ENCODE measurements around the gene SPATS2. TPM values are rescaled to one million over a fixed set of nuclear protein-coding genes. Genes with fewer than 3 reads are reported as not detected.
A peak's percentile ranks its signal among the peaks of the same experiment; 100 is the strongest.

SPATS2 gene
- total and polyA plus RNA-seq, 2 donors (not counting 1 experiment from before 2014, with no cell fraction given) = 22.1 to 43.6 TPM

GRCh38 chr12:49347311-49348193 is 19.7 kb upstream of the SPATS2 start:
- no peak overlapping the region for H3K27ac ChIP-seq (ENCODE audit: insufficient read depth, low read length)
- H3K4me3 ChIP-seq (replicated peaks in 1 of 4; ENCODE audit: control extremely low read depth in 1 of 4, insufficient read depth in 1 of 4, low read depth in 3 of 4, low read length in 4 of 4) = peak overlapping the region; percentile 44 to 55 (median 49)
- no peaks in the 10 kb centered on the region for H3K79me2 ChIP-seq (ENCODE audit: control insufficient read depth, insufficient read depth, low read length)
- H3K4me2 ChIP-seq (ENCODE audit: extremely low read depth, insufficient read depth, low read length) = peak overlapping the region; percentile 84
- H2AFZ ChIP-seq (ENCODE audit: low read length) = peak overlapping the region; percentile 66
- H3K27me3 ChIP-seq (ENCODE audit: control insufficient read depth, insufficient read depth, low read length) = peaks cover 25% of the 10 kb centered on the region
- H3K9ac ChIP-seq (ENCODE audit: insufficient read depth, low read length) = peak overlapping the region; percentile 36
- TF ChIP-seq EZH2 (IDR thresholded peaks at IDR 0.05; ENCODE audit: low read length, missing control alignments) (peak; percentile 19), CTCF (conservative IDR thresholded peaks at IDR 0.05 in 1 of 2, IDR thresholded peaks at IDR 0.05 in 1 of 2; ENCODE audit: low read depth in 1 of 2, low read length in 2 of 2) (peak; percentile 70 to 81)
- H3K4me1 ChIP-seq (ENCODE audit: control insufficient read depth, extremely low read depth, insufficient read depth, low read length) = peaks cover 25% of the 10 kb centered on the region
- DNase-seq (ENCODE audit: low read depth in 2 of 2) = peak; percentile 89 to 90
- no peaks in the 10 kb centered on the region for H4K20me1 ChIP-seq (ENCODE audit: control insufficient read depth, extremely low read depth, insufficient read depth, low read length)
- H3K9me3 ChIP-seq (ENCODE audit: control insufficient read depth, insufficient read depth, low read depth, low read length) = no peaks in the 10 kb centered on the region
- no peaks in the 10 kb centered on the region for H3K36me3 ChIP-seq (ENCODE audit: control insufficient read depth, insufficient read depth, low read length)

- Histone ChIP-seq H3K36me3 (ENCODE audit: control insufficient read depth, insufficient read depth, low read length) (no peaks in the 10 kb centered on the region), H3K9ac (ENCODE audit: insufficient read depth, low read length) (no peak overlapping the region), H3K27me3 (ENCODE audit: control insufficient read depth, insufficient read depth, low read length) (peaks cover 17% of the 10 kb centered on the region), H4K20me1 (ENCODE audit: control insufficient read depth, extremely low read depth, insufficient read depth, low read length) (no peaks in the 10 kb centered on the region), H2AFZ (ENCODE audit: low read length) (no peak overlapping the region), H3K9me3 (ENCODE audit: control insufficient read depth, insufficient read depth, low read depth, low read length) (no peaks in the 10 kb centered on the region), H3K4me2 (ENCODE audit: extremely low read depth, insufficient read depth, low read length) (no peak overlapping the region), H3K4me1 (ENCODE audit: control insufficient read depth, extremely low read depth, insufficient read depth, low read length) (peaks cover 16% of the 10 kb centered on the region), H3K4me3 (replicated peaks in 1 of 4; ENCODE audit: control extremely low read depth in 1 of 4, insufficient read depth in 1 of 4, low read depth in 3 of 4, low read length in 4 of 4) (no peak overlapping the region), H3K27ac (ENCODE audit: insufficient read depth, low read length) (no peak overlapping the region), H3K79me2 (ENCODE audit: control insufficient read depth, insufficient read depth, low read length) (no peaks in the 10 kb centered on the region)
- TF ChIP-seq EZH2 (IDR thresholded peaks at IDR 0.05; ENCODE audit: low read length, missing control alignments) = no peak
- no peak for TF ChIP-seq CTCF (conservative IDR thresholded peaks at IDR 0.05 in 1 of 2, IDR thresholded peaks at IDR 0.05 in 1 of 2; ENCODE audit: low read depth in 1 of 2, low read length in 2 of 2)
- no peak for DNase-seq (ENCODE audit: low read depth in 2 of 2)
These were observed 18.5 kb upstream of the SPATS2 start for GRCh38 chr12:49348781-49349180.

- H4K20me1 ChIP-seq (ENCODE audit: control insufficient read depth, extremely low read depth, insufficient read depth, low read length) = no peaks in the 10 kb centered on the region
- H3K36me3 ChIP-seq (ENCODE audit: control insufficient read depth, insufficient read depth, low read length) = no peaks in the 10 kb centered on the region
- H3K27me3 ChIP-seq (ENCODE audit: control insufficient read depth, insufficient read depth, low read length) = peaks cover 14% of the 10 kb centered on the region
- H3K4me2 ChIP-seq (ENCODE audit: extremely low read depth, insufficient read depth, low read length) = no peak overlapping the region
- DNase-seq (ENCODE audit: low read depth in 2 of 2) = no peak
- H2AFZ ChIP-seq (ENCODE audit: low read length) = no peak overlapping the region
- no peak overlapping the region for H3K27ac ChIP-seq (ENCODE audit: insufficient read depth, low read length)
- H3K4me1 ChIP-seq (ENCODE audit: control insufficient read depth, extremely low read depth, insufficient read depth, low read length) = peaks cover 16% of the 10 kb centered on the region
- H3K9ac ChIP-seq (ENCODE audit: insufficient read depth, low read length) = no peak overlapping the region
- no peak overlapping the region for H3K4me3 ChIP-seq (replicated peaks in 1 of 4; ENCODE audit: control extremely low read depth in 1 of 4, insufficient read depth in 1 of 4, low read depth in 3 of 4, low read length in 4 of 4)
- TF ChIP-seq CTCF (conservative IDR thresholded peaks at IDR 0.05 in 1 of 2, IDR thresholded peaks at IDR 0.05 in 1 of 2; ENCODE audit: low read depth in 1 of 2, low read length in 2 of 2) (no peak), EZH2 (IDR thresholded peaks at IDR 0.05; ENCODE audit: low read length, missing control alignments) (no peak)
- no peaks in the 10 kb centered on the region for H3K9me3 ChIP-seq (ENCODE audit: control insufficient read depth, insufficient read depth, low read depth, low read length)
- no peaks in the 10 kb centered on the region for H3K79me2 ChIP-seq (ENCODE audit: control insufficient read depth, insufficient read depth, low read length)
These were observed 18.0 kb upstream of the SPATS2 start for GRCh38 chr12:49349266-49349665.
